NCI-H1092 (cell line): ENCODE measurements around the gene TNS1.
"Not testable (repeated sequence)": the region's sequence is repeated elsewhere in the genome, so short reads cannot be mapped to it uniquely, and the experiment has no call there.

ENCODE experiments used
- DNase-seq: peaks from one replicate; lab custom pipeline; 2025; lab: John Stamatoyannopoulos, UW

TNS1 gene

DNA sequence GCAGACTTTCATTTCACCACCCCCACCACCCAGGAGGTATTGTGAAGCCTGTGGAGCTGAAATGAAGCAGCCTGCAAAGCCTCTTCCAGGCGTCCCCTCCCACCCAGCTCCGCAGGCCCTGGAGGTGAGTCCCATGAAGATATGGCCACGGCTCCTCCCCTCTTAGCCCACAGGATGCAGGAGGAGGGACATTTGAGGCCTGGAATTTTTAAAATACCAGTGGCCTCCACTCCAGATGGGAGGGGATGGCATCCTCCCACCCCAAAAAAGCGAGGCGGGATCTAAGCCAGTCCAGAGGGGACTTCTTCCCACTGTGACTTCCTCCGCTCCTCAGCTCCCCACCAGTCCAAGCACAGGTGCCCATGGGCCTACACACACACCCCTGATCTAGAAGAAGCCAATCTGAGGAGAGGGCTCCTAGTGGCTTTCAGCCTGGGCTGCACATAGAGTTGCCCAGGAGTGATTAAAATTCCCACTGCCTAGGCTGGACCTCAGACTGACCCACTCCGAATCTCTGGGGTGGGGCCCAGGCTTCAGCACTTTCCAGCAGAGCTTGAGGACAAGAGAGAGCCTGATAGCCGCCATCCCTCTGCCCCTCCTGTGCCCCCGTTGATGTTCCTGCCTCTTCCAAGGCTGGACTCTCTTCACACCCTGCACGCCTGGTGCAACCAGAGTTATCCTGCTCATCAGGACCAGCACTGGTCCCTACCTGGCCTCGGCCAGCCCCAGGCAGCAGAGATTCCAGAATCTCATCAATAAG lies 206.9 kb downstream of the TNS1 start:
- DNase-seq = no peak

DNA sequence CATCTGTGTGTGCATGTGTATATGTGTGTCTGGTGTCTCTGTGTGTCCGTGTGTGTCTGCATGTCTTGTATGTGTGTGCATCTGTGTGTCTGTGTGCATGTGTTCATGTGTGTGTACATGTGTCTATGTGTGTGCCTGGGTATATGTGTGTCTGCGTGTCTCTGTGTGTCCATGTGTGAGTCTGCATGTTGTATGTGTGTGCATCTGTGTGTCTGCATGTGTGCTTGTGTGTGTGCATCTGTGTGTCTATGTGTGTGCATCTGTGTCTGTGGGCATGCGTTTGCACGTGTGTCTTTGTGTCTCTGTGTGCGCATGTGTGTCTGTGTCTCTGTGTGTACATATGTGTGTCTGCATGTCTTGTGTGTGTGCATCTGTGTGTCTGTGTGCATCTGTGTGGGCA lies 207.7 kb downstream of the TNS1 start:
- no peak for DNase-seq

DNA sequence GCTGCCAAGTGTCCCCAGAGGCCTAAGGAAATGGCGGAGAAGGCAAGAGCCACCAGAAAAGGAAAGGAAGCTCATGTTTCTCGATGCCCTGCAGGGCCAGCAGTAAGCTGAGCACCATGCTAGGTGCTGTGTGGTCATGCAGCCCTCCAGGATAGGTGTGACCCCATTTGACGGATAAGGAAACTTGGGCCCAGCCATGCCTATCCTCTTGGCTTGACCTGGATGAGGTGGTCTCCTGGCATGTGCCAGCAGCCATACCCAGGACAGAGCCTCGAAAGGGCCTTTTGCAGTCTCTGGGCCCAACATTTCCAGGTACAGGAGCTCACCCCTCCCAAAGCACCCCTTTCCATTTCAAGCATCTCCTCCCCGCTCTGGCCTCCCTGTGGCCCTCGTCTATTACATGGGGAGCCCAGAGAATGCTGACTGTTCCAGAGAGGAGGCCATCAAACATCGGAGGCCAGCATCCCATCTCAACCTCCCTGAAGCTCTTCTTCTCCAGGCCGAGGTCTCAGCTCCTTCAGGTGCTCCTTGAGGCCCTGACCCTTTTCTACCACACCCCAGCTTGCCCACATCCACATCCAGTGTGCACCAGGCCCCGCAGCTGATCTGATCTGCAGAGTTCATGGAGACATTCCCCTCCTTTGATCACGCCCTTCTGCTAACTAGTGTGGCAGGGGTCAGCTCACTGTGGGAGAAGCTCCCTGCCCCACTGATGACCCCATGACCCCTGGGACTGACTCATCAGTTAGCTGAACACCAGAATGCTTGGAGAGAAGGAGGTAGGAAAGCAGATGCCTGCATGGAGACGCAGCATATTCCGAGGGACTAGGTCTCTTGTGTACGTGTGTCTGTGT lies 208.4 kb downstream of the TNS1 start:
- DNase-seq = no peak

- no peak for DNase-seq
Measured at GRCh38 chr2:217793566-217794132, 209.1 kb downstream of the TNS1 start.

DNA sequence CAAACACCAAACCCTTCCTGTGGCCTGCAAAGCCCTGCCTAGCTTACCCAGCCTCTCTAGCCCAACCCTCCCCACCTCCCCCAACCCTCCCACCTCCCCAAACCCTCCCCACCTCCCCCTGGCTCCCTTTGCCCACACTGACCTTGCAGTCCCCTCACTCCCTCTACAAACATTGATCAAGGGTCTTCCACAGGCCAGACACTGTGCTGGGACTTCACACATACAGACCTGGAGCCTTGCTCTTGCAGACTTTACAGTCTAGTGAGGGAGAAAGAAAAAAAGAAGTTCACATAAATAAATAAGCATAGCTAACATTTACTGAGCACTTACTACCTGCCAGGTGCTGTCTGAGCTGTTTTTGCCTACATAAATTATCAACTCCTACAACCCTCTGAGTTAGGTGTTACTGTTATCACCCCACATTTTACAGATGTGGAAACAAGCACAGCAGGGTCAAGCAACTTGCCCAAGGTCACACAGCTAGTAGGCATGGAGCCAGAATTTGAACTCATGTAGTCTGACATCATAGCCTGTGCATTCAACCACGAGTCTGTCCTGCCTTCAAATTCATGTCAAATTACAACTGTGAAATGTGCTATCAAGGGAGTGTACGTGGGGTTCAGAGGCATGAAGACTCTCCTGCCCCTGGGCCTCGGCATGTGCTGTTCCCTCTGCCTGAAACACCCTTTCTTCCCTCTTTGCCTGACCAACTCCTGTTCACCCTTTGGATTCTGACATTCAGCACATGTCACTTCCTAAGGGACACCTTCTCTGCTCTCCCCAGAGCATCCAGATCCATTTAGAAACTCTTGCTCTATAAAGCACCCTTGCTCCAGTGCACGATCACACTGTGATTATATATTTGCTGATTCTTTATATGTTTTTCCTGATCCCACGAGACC lies 209.9 kb downstream of the TNS1 start:
- no peak for DNase-seq

GRCh38 chr2:217791551-217791950 lies 211.2 kb downstream of the TNS1 start:
- DNase-seq = no peak

DNA sequence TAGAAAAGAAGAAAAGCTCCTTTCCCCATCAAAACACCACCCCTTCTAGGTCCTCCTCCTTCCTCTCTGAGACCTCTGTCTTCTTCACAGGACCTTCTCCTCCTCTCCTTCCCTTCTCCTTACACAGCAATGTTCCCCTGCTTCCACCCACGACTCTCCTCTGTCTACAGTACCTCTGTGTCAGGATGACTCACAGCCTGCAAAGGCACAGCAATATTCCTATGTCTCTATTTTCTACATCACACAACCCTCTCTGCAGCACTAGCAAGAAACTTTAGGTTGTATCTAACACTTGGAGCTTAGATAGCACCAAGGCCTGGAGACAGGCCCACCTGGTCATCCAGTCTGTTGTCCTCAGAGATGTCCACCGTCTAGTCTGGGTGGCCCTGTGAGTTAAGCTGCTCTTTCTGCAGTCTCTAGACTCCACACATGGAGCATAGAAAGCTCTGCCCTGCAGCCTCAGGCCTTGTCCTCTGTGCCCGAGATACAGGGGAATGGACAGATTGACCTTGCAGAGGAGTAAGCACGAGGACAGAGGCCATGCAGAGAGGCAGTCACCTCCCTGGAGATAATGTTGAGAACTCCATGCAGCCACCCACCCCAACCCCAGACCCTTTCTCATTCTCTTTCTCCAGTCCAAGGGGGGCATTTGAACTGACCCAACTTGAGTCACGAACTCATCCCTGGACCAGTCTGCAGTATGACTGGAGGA lies 212.0 kb downstream of the TNS1 start:
- DNase-seq = no peak

DNA sequence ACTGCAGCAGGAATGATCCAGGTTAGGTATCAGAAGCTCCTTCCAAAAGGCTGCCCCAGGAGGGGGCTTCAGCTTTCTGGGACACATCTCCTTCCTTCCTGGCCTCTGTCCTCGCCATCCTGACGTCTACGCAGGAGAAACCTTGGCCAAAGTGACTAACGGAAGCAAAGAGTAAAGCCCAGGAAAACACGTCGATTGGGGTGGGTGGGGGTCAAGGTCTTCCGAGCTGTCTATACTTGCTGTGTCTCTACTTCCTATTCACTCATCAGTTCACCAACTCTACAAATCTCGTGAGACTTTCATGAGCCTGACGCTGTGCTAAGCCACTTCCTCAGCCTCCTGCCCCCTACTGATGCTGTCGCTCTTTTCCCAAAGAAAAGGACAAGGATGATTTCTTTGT lies 212.6 kb downstream of the TNS1 start:
- DNase-seq = no peak

- DNase-seq = no peak
Measured at GRCh38 chr2:217789736-217790181, 213.0 kb downstream of the TNS1 start.

DNA sequence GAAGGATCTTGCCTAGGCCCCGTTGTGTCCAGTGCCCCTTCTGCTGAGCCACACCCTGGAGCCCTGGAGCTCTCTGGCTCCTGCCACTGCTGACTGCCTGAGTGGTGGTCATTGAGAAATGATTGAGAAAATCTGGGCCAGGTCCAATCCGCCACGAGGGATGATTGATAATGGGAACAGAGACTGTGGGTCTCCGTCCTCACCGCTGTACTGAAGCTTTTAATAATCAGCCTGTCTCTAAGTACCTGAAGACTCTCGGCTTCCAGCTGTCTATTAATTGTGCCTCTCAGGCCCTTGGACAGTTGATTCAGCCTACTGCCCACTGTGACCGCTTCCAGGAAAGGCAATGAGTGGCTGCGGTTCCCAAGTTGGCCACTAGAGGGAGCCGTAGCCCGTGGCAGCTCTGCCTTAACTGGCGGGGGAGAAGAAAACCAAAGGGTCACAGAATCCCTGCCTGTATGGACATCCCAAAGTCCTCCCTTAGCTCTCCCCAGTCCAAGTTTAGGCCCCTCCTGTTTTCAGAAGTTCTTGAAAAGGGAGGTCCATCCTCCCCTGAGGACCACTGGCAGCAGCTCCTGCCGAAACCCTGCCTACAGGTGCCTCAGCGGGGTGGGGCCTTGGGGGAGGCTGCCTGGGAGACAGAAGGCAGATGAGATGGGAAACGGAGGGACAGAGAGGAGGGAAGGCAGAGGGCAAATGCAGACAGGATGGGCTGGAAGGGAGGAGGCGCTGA lies 213.6 kb downstream of the TNS1 start:
- DNase-seq = peak; percentile 5

GRCh38 chr2:217788669-217789002 lies 214.2 kb downstream of the TNS1 start:
- no peak for DNase-seq

- DNase-seq = no peak
Measured at GRCh38 chr2:217787160-217787877, 215.5 kb downstream of the TNS1 start.

GRCh38 chr2:217786560-217786959 lies 216.2 kb downstream of the TNS1 start:
- DNase-seq = not testable (repeated sequence)

DNA sequence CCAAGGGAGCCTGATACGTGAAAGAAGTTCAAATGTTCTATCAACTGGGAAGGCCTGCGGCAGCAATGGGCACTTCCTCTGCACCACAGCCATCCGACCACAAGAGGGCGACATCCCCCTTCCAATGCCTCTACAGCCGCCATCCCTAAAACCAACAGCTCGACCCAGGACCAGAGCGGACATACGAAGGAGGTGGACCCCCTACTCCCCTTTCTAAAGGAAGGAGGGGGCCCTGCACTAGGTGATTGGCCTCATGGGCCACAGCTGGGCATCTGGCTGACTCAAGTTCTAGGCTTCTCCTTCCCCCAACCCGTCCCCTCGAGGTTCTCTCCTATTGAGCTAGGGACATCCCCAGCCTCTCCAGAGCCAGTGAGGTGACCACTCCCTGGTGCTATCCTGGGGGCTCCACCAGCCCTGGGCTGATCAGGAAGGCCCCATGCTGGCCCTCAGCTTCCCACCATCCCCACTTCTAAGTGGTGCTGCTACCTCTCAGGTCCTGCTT lies 217.2 kb downstream of the TNS1 start:
- peak; percentile 3 for DNase-seq

DNA sequence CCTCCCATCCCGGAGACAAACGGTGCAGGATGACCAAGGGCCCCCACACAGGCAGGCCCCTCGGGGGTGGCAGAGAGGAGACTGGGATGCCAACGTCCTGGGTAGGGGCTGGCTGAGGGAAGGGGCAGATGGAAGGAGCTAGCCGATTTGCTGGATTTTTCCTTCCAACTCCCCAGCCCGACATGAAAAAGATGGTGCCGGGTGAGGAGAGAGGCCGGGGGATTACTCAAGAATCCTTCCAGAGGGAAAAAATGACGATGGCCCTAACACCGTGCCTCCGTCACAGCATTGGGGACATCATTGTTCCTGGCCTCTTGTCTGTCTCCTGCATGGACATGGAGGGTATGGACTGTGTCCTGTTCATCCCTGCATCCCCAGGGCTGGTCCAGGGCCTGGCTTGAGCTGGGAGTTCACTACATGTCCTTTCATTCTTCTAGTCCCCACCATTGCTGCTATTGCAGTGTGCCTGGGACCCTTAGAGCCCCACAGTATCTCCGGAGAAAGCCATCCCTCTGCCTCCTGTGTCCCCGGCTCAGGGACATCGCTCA lies 217.7 kb downstream of the TNS1 start:
- DNase-seq = no peak

GRCh38 chr2:217783243-217783642 lies 219.6 kb downstream of the TNS1 start:
- DNase-seq = no peak

DNA sequence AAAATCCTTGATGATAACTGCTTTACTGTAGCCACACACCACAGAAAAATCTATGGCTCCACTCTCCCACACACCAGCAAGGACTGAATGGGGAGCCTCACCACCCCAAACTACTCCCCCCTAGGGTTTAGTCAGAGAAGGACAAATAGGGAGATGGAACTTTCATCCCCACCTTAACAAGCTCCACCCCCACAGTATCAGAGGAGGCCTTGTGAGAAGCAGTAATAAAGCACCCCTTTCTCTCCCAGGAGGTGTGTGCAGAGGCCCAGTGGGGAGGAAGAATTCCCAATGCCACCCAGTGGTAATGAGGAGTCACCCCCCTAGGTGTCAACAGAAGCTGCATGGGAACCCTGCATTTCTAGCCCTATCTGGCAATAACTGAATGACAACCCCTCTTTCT lies 224.9 kb downstream of the TNS1 start:
- DNase-seq = no peak

- no peak for DNase-seq
Measured at GRCh38 chr2:217776631-217777030, 226.2 kb downstream of the TNS1 start.

DNA sequence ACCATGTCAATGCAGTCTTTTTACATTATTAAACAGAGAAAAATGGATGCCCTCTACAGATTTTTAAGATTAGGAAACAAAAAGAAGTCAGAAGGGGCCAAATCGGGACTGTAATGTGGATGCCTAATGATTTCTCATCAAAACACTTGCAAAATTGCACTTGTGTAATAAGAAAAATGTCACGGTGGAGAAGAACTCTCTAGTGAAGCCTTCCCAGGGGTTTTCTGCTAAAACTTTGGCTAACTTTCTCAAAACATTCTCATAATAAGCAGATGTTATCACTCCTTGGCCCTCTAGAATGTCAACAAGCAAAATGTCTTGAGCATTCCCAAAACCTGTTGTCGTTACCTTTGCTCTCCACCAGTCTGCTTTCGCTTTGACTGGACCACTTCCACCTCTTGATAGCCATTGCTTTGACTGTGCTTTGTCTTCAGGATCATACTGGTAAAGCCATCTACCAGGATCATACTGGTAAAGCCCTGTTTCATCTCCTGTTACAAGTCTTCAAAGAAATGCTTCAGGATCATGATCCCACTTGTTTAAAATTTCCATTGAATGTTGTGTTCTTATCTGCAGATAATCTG lies 226.8 kb downstream of the TNS1 start:
- no peak for DNase-seq
